ENCODE measurements around the gene GRAMD1C. TPM values are rescaled to one million over a fixed set of nuclear protein-coding genes. Genes with fewer than 3 reads are reported as not detected.

Gene GRAMD1C
- total RNA-seq, 8 experiments from 2014 or later, result 0.45 to 6.1 (median 2.6) TPM

- H3K4me1 ChIP-seq (replicated peaks in 1 of 2), result no peaks in the 10 kb centered on the region
- WGBS, 10 experiments, result 0 to 100% (median 36%) methylated on average over 1 to 2 of the region's 2 CpGs; no CpG with 5 or more reads in 2 of the 10 experiments
- in situ Hi-C loops (cut with MboI; ENCODE audit: low pct_unique_long_range_greater_than_20kb in 2 of 9, low sequenced_read_pairs in 9 of 9, unreplicated experiment in 9 of 9), result loop anchor here in 1 of 9 experiments (10.0 kb wide), 1 partner anchor 70 kb away; no protein-coding TSS in a partner anchor
- H3K27ac ChIP-seq, result no peak overlapping the region
- no peak overlapping the region for H3K4me3 ChIP-seq
- no peak for ATAC-seq (replicated peaks in 6 of 8)
These were observed 76.1 kb downstream of the GRAMD1C start for GRCh38 chr3:113914646-113915045.

GRCh38 chr3:113927556-113927955, 89.0 kb downstream of the GRAMD1C start:
- in situ Hi-C loops (cut with MboI; ENCODE audit: low pct_unique_long_range_greater_than_20kb in 2 of 9, low sequenced_read_pairs in 9 of 9, unreplicated experiment in 9 of 9), result no loop called here

GRCh38 chr3:113946831-113947230, 108.2 kb downstream of the GRAMD1C start:
- no peak for ATAC-seq (replicated peaks in 6 of 8)
- H3K27ac ChIP-seq, result no peak overlapping the region
- H3K4me3 ChIP-seq, result peak overlapping the region; percentile 51 to 64 (median 56)
- WGBS, 10 experiments, result 43 to 88% (median 66%) methylated on average over 3 to 7 of the region's 7 CpGs
- H3K4me1 ChIP-seq (replicated peaks in 1 of 2), result peaks cover 3 to 6% of the 10 kb centered on the region in 2 donors
- in situ Hi-C loops (cut with MboI; ENCODE audit: low pct_unique_long_range_greater_than_20kb in 2 of 9, low sequenced_read_pairs in 9 of 9, unreplicated experiment in 9 of 9), result no loop called here

More at GRCh38 chr3:113927556-113927955, 89.0 kb downstream of the GRAMD1C start:
- no peak overlapping the region for H3K27ac ChIP-seq
- 80 to 100% (median 93%) methylated on average over 1 to 2 of the region's 5 CpGs; no CpG with 5 or more reads in 6 of the 10 experiments for WGBS, 10 experiments
- ATAC-seq (replicated peaks in 6 of 8), result no peak
- H3K4me1 ChIP-seq (replicated peaks in 1 of 2), result no peaks in the 10 kb centered on the region
- no peak overlapping the region for H3K4me3 ChIP-seq

GRCh38 chr3:113947372-113948014, 108.9 kb downstream of the GRAMD1C start, which contains the start of gene ZDHHC23:
Gene ZDHHC23 (plus strand): TSS chr3:113948013. CDS start chr3:113948803, 790 bp downstream.
- H3K4me3 ChIP-seq, result peak within 1 kb of the TSS; percentile 51 to 64 (median 56)
- WGBS, 10 experiments, result 0% methylated on average over 1 to 10 of the region's 80 CpGs; no CpG with 5 or more reads in 4 of the 10 experiments
- H3K4me1 ChIP-seq (replicated peaks in 1 of 2), result peaks cover 3 to 6% of the 10 kb centered on the region in 2 donors
- in situ Hi-C loops (cut with MboI; ENCODE audit: low pct_unique_long_range_greater_than_20kb in 2 of 9, low sequenced_read_pairs in 9 of 9, unreplicated experiment in 9 of 9), result no loop called here
- ATAC-seq (replicated peaks in 6 of 8), result peak; percentile 70 to 84 (median 82)
- no peak within 1 kb of the TSS for H3K27ac ChIP-seq

GRCh38 chr3:113948015-113948917, 109.7 kb downstream of the GRAMD1C start:
- Histone ChIP-seq H3K27ac (no peak overlapping the region), H3K4me1 (replicated peaks in 1 of 2) (peaks cover 3 to 6% of the 10 kb centered on the region in 2 donors), H3K4me3 (peak overlapping the region; percentile 51 to 64 (median 56))
- 0 to 33% (median 10%) methylated on average over 1 to 7 of the region's 65 CpGs; no CpG with 5 or more reads in 4 of the 10 experiments for WGBS, 10 experiments
- peak; percentile 17 to 77 (median 66) for ATAC-seq (replicated peaks in 6 of 8)
- in situ Hi-C loops (cut with MboI; ENCODE audit: low pct_unique_long_range_greater_than_20kb in 2 of 9, low sequenced_read_pairs in 9 of 9, unreplicated experiment in 9 of 9), result no loop called here

- no peak overlapping the region for H3K27ac ChIP-seq
- in situ Hi-C loops (cut with MboI; ENCODE audit: low pct_unique_long_range_greater_than_20kb in 2 of 9, low sequenced_read_pairs in 9 of 9, unreplicated experiment in 9 of 9), result no loop called here
- ATAC-seq (replicated peaks in 6 of 8), result no peak
- H3K4me1 ChIP-seq (replicated peaks in 1 of 2), result peaks cover 3 to 6% of the 10 kb centered on the region in 2 donors
- H3K4me3 ChIP-seq, result no peak overlapping the region
These were observed 114.3 kb downstream of the GRAMD1C start for GRCh38 chr3:113952921-113953320.

- 43 to 100% (median 79%) methylated on average over 1 to 6 of the region's 7 CpGs; no CpG with 5 or more reads in 1 of the 10 experiments for WGBS, 10 experiments
- Histone ChIP-seq H3K4me1 (replicated peaks in 1 of 2) (peaks cover 2 to 3% of the 10 kb centered on the region in 2 donors), H3K27ac (no peak overlapping the region), H3K4me3 (no peak overlapping the region)
- no peak for ATAC-seq (replicated peaks in 6 of 8)
- in situ Hi-C loops (cut with MboI; ENCODE audit: low pct_unique_long_range_greater_than_20kb in 2 of 9, low sequenced_read_pairs in 9 of 9, unreplicated experiment in 9 of 9), result no loop called here
These were observed 115.1 kb downstream of the GRAMD1C start for GRCh38 chr3:113953677-113954076.

GRCh38 chr3:113954091-113954685, 115.6 kb downstream of the GRAMD1C start:
- WGBS, 10 experiments, result 0 to 100% (median 80%) methylated on average over 1 to 7 of the region's 8 CpGs; no CpG with 5 or more reads in 1 of the 10 experiments
- no peak for ATAC-seq (replicated peaks in 6 of 8)
- H3K27ac ChIP-seq, result no peak overlapping the region
- in situ Hi-C loops (cut with MboI; ENCODE audit: low pct_unique_long_range_greater_than_20kb in 2 of 9, low sequenced_read_pairs in 9 of 9, unreplicated experiment in 9 of 9), result no loop called here
- H3K4me1 ChIP-seq (replicated peaks in 1 of 2), result peaks cover 0 to 3% of the 10 kb centered on the region in 2 donors
- H3K4me3 ChIP-seq, result no peak overlapping the region

- Histone ChIP-seq H3K27ac (no peak overlapping the region), H3K4me3 (no peak overlapping the region), H3K4me1 (replicated peaks in 1 of 2) (peaks cover 0 to 9% of the 10 kb centered on the region in 2 donors)
- WGBS, 10 experiments, result 68 to 97% (median 94%) methylated on average over 3 of the region's 3 CpGs
- ATAC-seq (replicated peaks in 6 of 8), result no peak
- in situ Hi-C loops (cut with MboI; ENCODE audit: low pct_unique_long_range_greater_than_20kb in 2 of 9, low sequenced_read_pairs in 9 of 9, unreplicated experiment in 9 of 9), result no loop called here
These were observed 125.3 kb downstream of the GRAMD1C start for GRCh38 chr3:113963879-113964278.

- in situ Hi-C loops (cut with MboI; ENCODE audit: low pct_unique_long_range_greater_than_20kb in 2 of 9, low sequenced_read_pairs in 9 of 9, unreplicated experiment in 9 of 9), result no loop called here
- Histone ChIP-seq H3K27ac (no peak overlapping the region), H3K4me3 (no peak overlapping the region), H3K4me1 (replicated peaks in 1 of 2) (peaks cover 0 to 2% of the 10 kb centered on the region in 2 donors)
- WGBS, 10 experiments, result 81 to 100% (median 98%) methylated on average over 1 to 2 of the region's 2 CpGs; no CpG with 5 or more reads in 6 of the 10 experiments
- ATAC-seq (replicated peaks in 6 of 8), result no peak
These were observed 127.6 kb downstream of the GRAMD1C start for GRCh38 chr3:113966172-113966571.

- no peaks in the 10 kb centered on the region for H3K4me1 ChIP-seq (replicated peaks in 1 of 2)
- in situ Hi-C loops (cut with MboI; ENCODE audit: low pct_unique_long_range_greater_than_20kb in 2 of 9, low sequenced_read_pairs in 9 of 9, unreplicated experiment in 9 of 9), result no loop called here
- H3K27ac ChIP-seq, result no peak overlapping the region
- H3K4me3 ChIP-seq, result no peak overlapping the region
- peak in 1 of 8 experiments; percentile 37 for ATAC-seq (replicated peaks in 6 of 8)
- WGBS, 10 experiments, result 0 to 100% (median 60%) methylated on average over 1 to 2 of the region's 2 CpGs; no CpG with 5 or more reads in 3 of the 10 experiments
These were observed 130.4 kb downstream of the GRAMD1C start for GRCh38 chr3:113968986-113969385.

GRCh38 chr3:113977822-113978221, 139.2 kb downstream of the GRAMD1C start:
- no peaks in the 10 kb centered on the region for H3K4me1 ChIP-seq (replicated peaks in 1 of 2)
- no peak overlapping the region for H3K4me3 ChIP-seq
- H3K27ac ChIP-seq, result no peak overlapping the region
- in situ Hi-C loops (cut with MboI; ENCODE audit: low pct_unique_long_range_greater_than_20kb in 2 of 9, low sequenced_read_pairs in 9 of 9, unreplicated experiment in 9 of 9), result no loop called here
- ATAC-seq (replicated peaks in 6 of 8), result no peak
- WGBS, 10 experiments, result 0 to 100% (median 88%) methylated on average over 1 to 3 of the region's 4 CpGs; no CpG with 5 or more reads in 1 of the 10 experiments

Measured in motor neuron (in vitro differentiated cells).